HUDEP-2 (cell line): ENCODE data around the gene ZNF468.
"Not testable (repeated sequence)": the region's sequence is repeated elsewhere in the genome, so short reads cannot be mapped to it uniquely, and the experiment has no call there.

ENCODE experiments used
- DNase-seq, 76 experiments: peaks; one replicate each; lab custom pipeline; 2025; ENCODE audit not compliant: unreplicated experiment in 76 of 76; lab: John Stamatoyannopoulos, UW

The ZNF468 gene

GRCh38 chr19:52857378-52858191 is at the start of gene ZNF468:
TSS of gene ZNF468 (minus strand) at chr19:52857619. CDS start at chr19:52854272, 3,347 bp downstream.
- peak in 71 of 76 experiments; percentile 8 to 72 (median 50) for DNase-seq

- DNase-seq: not testable (repeated sequence)
Measured at GRCh38 chr19:52904052-52904780, 46.8 kb upstream of the ZNF468 start.

GRCh38 chr19:52901842-52902241 is 44.4 kb upstream of the ZNF468 start:
- no peak for DNase-seq

- DNase-seq: not testable (repeated sequence)
Measured at GRCh38 chr19:52898596-52898995, 41.2 kb upstream of the ZNF468 start.

- no peak for DNase-seq
Measured at GRCh38 chr19:52898101-52898500, 40.7 kb upstream of the ZNF468 start.

- DNase-seq: peak in 74 of 76 experiments; percentile 5 to 95 (median 85)
Measured at GRCh38 chr19:52897138-52897935, 39.9 kb upstream of the ZNF468 start, which contains the start of gene ZNF320. TSS of gene ZNF320 (minus strand) at chr19:52897635. CDS start at chr19:52890255, 7,380 bp downstream.

- peak in 25 of 76 experiments; percentile 8 to 69 (median 26) for DNase-seq
Measured at GRCh38 chr19:52896431-52897137, 39.2 kb upstream of the ZNF468 start.

- DNase-seq: no peak
Measured at GRCh38 chr19:52891336-52891735, 33.9 kb upstream of the ZNF468 start.

GRCh38 chr19:52889931-52890330 is 32.5 kb upstream of the ZNF468 start:
- DNase-seq: no peak

GRCh38 chr19:52889076-52889475 is 31.7 kb upstream of the ZNF468 start:
- no peak for DNase-seq

- no peak for DNase-seq
Measured at GRCh38 chr19:52880895-52881389, 23.5 kb upstream of the ZNF468 start.

- not testable (repeated sequence) for DNase-seq
Measured at GRCh38 chr19:52872996-52873395, 15.6 kb upstream of the ZNF468 start.

GRCh38 chr19:52871466-52871865 is 14.0 kb upstream of the ZNF468 start:
- DNase-seq: no peak

- not testable (repeated sequence) for DNase-seq
Measured at GRCh38 chr19:52868031-52868430, 10.6 kb upstream of the ZNF468 start.

- DNase-seq: peak in 10 of 76 experiments; percentile 3 to 32 (median 14)
Measured at GRCh38 chr19:52856540-52857377, 660 bp downstream of the ZNF468 start.

- DNase-seq: not testable (repeated sequence)
Measured at GRCh38 chr19:52847352-52847751, 10.1 kb downstream of the ZNF468 start.

GRCh38 chr19:52840825-52841465 is 16.5 kb downstream of the ZNF468 start:
- not testable (repeated sequence) for DNase-seq

- DNase-seq: not testable (repeated sequence)
Measured at GRCh38 chr19:52834289-52834688, 23.1 kb downstream of the ZNF468 start.
